Coronary artery (tissue), 2 donors: ENCODE data around the gene ERC1.

Source experiments
- DNase-seq: peaks from one replicate; pipeline ENCODE4 v3.0.0-alpha.2; 2017; ENCODE audit warnings: low spot score
- H3K27ac ChIP-seq, 2 donors: fragments of 200-600 bp; sonication (generic); one replicate each; pipeline ENCODE4 v1.5.1; 2016 to 2019
- H3K4me3 ChIP-seq: fragments of 200-600 bp; sonication (generic); 2 replicates; pipeline ENCODE4 v1.5.1; 2016; ENCODE audit warnings: mild to moderate bottlenecking, moderate library complexity
- CTCF ChIP-seq: fragments of 200-600 bp; sonication (generic); IDR thresholded peaks from one replicate; pipeline ENCODE4 v1.5.1; 2019; ENCODE audit warnings: antibody characterized with exemption

The ERC1 gene

GRCh38 chr12:1424674-1425395, 433.8 kb downstream of the ERC1 start:
- no peak for TF ChIP-seq CTCF
- H3K4me3 ChIP-seq: no peak overlapping the region

GRCh38 chr12:1425396-1425729, 434.3 kb downstream of the ERC1 start:
- Histone ChIP-seq H3K27ac (no peak overlapping the region), H3K4me3 (no peak overlapping the region)
- DNase-seq: no peak
- no peak for TF ChIP-seq CTCF

More at GRCh38 chr12:1424674-1425395, 433.8 kb downstream of the ERC1 start:
- no peak for DNase-seq
- H3K27ac ChIP-seq: no peak overlapping the region

DNA sequence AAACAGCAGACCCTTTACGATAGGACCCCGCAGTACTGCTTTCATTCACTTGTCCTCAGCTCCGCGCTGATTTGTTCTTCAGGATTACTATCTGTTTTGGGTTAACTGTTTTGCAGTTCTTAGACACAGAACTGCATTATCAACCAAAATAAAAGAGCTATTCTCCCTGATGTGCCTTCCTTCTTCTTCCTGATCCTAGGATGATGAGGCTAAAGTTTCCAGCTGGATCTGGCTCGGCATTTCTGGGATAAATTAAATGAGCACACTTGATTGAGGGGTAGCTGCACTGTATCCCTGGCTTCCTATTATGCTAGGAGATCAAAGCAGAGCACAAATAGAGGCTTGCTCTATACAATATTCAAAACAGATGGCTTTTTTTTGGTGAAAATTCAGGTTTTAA, 437.6 kb downstream of the ERC1 start:
- Histone ChIP-seq H3K4me3 (no peak overlapping the region), H3K27ac (no peak overlapping the region)
- DNase-seq: no peak
- TF ChIP-seq CTCF: no peak

- Histone ChIP-seq H3K4me3 (no peak overlapping the region), H3K27ac (peak overlapping the region in 1 of 2 donors; percentile 59)
- no peak for TF ChIP-seq CTCF
- DNase-seq: no peak
These were observed 439.0 kb downstream of the ERC1 start for GRCh38 chr12:1429980-1430379.

DNA sequence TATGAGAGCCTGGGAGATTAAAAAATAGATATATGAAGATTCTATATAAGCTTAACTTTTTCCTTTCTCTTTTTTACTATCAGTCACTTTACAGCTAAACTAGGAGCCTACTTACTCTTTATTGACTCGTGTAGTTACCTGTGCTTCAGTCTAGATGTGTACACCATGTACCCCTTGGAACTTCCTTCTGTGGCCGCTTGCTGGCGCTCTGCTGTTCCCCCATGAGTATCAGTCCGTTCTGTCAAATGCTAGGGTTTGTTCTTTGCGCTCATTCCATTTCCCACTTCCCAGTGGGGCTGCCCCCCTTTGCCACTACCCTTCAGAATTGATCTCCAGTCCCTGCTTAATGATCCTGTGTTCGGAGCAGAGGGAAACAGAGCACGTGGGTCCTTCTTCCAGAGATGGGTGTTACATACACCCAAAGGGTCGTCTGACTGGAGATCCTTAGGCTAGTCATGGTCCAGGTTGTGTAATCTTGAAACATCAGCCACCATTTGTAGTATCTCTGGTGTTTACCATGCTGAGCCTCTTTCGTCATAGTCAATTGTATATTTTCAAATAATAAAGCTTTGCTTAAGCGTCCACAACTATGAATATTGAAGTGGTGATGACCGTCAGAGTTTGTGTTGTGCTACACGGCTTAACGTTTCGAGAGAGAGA, 443.4 kb downstream of the ERC1 start:
- TF ChIP-seq CTCF: no peak
- no peak for DNase-seq
- H3K27ac ChIP-seq: no peak overlapping the region

DNA sequence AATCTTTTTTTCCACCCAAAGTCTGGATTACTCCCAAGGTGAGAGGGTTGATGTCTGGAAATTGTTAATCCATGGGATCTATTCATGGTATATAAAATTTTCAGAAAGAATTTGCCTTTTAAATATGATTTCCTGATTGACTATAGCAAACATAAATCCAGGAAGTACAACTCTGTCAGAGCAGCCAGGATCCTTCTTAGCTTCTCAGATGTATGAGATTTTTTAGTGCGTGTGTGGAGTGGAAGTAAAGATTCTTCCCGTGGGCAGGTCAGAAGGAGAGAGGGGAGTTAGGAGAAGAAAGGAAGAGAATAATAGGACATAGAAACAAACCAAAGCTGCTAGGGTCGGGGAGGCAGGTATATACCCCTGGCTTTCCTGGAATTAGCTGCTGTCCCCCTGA, 444.0 kb downstream of the ERC1 start:
- TF ChIP-seq CTCF: no peak
- H3K4me3 ChIP-seq: no peak overlapping the region
- DNase-seq: no peak
- peak overlapping the region in 1 of 2 donors; percentile 36 for H3K27ac ChIP-seq

More for the DNA sequence above, 443.4 kb downstream of the ERC1 start:
- H3K4me3 ChIP-seq: no peak overlapping the region

- no peak for TF ChIP-seq CTCF
- no peak for DNase-seq
- peak overlapping the region in 1 of 2 donors; percentile 36 for H3K27ac ChIP-seq
- H3K4me3 ChIP-seq: no peak overlapping the region
These were observed 444.4 kb downstream of the ERC1 start for GRCh38 chr12:1435456-1435855.
